ENCODE data around the gene ODAD4.

ODAD4 gene

DNA sequence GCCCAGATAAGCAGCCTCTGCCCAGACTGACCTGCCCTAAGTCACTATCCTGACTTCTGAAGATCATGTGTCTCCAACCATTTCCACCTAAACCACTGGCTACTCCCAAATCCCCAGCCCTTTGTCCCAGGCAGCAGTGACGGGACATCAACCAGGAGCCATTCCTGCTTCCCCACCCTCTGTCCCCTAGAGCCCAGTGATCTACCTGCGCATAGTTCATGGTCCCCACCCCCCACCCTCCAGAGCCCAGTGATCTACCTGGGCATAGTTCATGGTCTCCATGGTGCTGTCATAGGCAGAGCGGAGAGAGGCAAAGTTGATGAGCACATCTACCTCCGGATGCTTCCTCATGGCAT lies 38.4 kb upstream of the ODAD4 start:
- no peak for DNase-seq (ENCODE audit: low spot score)
- in situ Hi-C loops (cut with MboI; ENCODE audit: low pct_unique_long_range_greater_than_20kb, low sequenced_read_pairs, unreplicated experiment) = no loop called here
- no peak for TF ChIP-seq CTCF (IDR thresholded peaks at IDR 0.05; ENCODE audit: extremely low read depth, insufficient read depth, missing control alignments)

DNA sequence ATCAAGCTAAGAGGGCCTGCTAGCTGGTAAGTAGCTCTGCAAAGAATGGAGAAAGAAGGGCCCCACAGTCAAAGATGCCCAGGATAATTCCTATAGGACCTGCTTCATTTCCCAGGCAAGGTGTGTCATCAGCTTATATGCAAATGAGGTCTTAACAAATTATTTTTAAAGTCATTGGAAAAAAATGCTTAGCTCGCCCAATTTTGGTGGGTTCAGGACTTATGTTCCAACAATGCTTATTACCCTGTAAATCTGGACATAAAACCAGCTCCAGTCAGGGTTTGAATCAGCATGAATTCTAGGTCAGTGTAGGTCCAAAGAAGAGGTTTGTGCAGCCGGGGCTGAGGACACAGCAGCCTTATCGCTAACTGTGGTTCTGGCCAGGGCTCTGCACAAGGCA lies 37.0 kb upstream of the ODAD4 start:
- no peak for DNase-seq (ENCODE audit: low spot score)
- TF ChIP-seq CTCF (IDR thresholded peaks at IDR 0.05; ENCODE audit: extremely low read depth, insufficient read depth, missing control alignments) = no peak
- in situ Hi-C loops (cut with MboI; ENCODE audit: low pct_unique_long_range_greater_than_20kb, low sequenced_read_pairs, unreplicated experiment) = no loop called here

DNA sequence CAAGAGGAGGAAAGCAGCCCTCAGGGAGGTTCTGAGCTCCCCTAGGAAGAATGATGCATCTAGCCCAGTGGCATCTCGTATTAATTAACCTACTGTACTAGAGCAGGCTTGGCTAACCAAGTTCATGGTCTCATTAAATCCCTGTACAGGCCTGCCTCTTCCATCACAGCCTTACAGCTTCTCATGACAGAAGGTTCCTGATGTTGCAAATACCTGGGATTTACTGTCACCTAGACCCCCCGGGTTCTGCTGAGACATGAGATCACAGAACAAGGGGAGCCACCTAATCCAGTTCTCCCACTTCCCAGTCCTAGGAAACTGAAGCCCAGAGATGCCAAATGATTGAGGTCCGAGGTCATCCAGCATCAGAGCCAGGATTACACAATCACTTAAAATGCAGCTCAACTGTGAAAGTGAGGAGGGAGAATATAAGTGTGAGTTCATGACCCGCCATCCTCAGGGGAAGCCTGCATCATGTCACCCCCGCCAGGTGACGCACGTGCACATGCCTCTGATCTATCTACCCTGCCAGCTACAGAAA lies 35.6 kb upstream of the ODAD4 start:
- TF ChIP-seq CTCF (IDR thresholded peaks at IDR 0.05; ENCODE audit: extremely low read depth, insufficient read depth, missing control alignments) = no peak
- DNase-seq (ENCODE audit: low spot score) = no peak
- in situ Hi-C loops (cut with MboI; ENCODE audit: low pct_unique_long_range_greater_than_20kb, low sequenced_read_pairs, unreplicated experiment) = no loop called here

- DNase-seq (ENCODE audit: low spot score) = no peak
- in situ Hi-C loops (cut with MboI; ENCODE audit: low pct_unique_long_range_greater_than_20kb, low sequenced_read_pairs, unreplicated experiment) = no loop called here
- no peak for TF ChIP-seq CTCF (IDR thresholded peaks at IDR 0.05; ENCODE audit: extremely low read depth, insufficient read depth, missing control alignments)
Observed at GRCh38 chr17:41895617-41896016, 34.8 kb upstream of the ODAD4 start.

GRCh38 chr17:41896726-41897125 lies 33.7 kb upstream of the ODAD4 start:
- in situ Hi-C loops (cut with MboI; ENCODE audit: low pct_unique_long_range_greater_than_20kb, low sequenced_read_pairs, unreplicated experiment) = no loop called here
- no peak for DNase-seq (ENCODE audit: low spot score)
- TF ChIP-seq CTCF (IDR thresholded peaks at IDR 0.05; ENCODE audit: extremely low read depth, insufficient read depth, missing control alignments) = no peak

DNA sequence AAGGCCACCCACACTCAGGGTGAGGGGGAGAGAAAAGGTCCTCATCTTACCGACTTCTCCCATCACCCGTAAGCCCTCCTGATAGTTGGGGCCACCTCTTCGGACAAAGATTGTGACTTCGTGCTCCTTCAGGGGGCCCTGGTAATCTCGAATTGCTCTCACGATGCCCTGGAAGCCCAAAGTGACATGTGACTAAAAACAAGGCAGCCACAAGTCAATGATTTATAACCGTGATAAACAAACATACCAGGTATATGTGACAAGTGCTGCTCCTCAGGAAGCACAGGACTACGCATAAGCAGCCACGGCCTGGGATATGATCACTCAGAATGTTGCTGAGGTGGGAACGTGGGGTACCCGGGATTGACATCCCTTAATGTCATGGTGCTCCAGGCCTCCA lies 28.8 kb upstream of the ODAD4 start:
- in situ Hi-C loops (cut with MboI; ENCODE audit: low pct_unique_long_range_greater_than_20kb, low sequenced_read_pairs, unreplicated experiment) = no loop called here
- no peak for TF ChIP-seq CTCF (IDR thresholded peaks at IDR 0.05; ENCODE audit: extremely low read depth, insufficient read depth, missing control alignments)
- DNase-seq (ENCODE audit: low spot score) = no peak

Measured in GM13977 (cell line).